CD14-positive monocyte (primary cell): ENCODE data around the gene L3MBTL4. TPM values are rescaled to one million over a fixed set of nuclear protein-coding genes. Genes with fewer than 3 reads are reported as not detected.

Experiments used
- DNase-seq, 3 donors: peaks; one replicate each; pipeline ENCODE4 v3.0.0-alpha.2; 2011 to 2022
- H2AFZ ChIP-seq: 2 replicates; pipeline ENCODE4 v1.6.0; 2012; ENCODE audit warnings: mild to moderate bottlenecking, low read depth, low read length, inconsistent platforms; ENCODE audit not compliant: insufficient read depth, poor library complexity, severe bottlenecking
- H3K27ac ChIP-seq, 2 donors: 1 replicate in 1 of 2; 2 replicates in 1 of 2; pipeline ENCODE4 v1.5.1; 2012 to 2013; ENCODE audit warnings: low read length in 2 of 2, control low read depth in 1 of 2, inconsistent platforms in 1 of 2, low read depth in 1 of 2, mild to moderate bottlenecking in 1 of 2
- H3K27me3 ChIP-seq, 2 donors: one replicate each; pipeline versions ENCODE4 v1.6.0 to v1.6.1; 2011 to 2013; ENCODE audit warnings: low read length in 2 of 2; ENCODE audit not compliant: control insufficient read depth in 2 of 2, insufficient read depth in 2 of 2
- H3K36me3 ChIP-seq, 2 donors: replicated peaks in 1 of 2; 1 replicate in 1 of 2; 2 replicates in 1 of 2; pipeline versions ENCODE4 v1.5.1 to v1.6.1; 2012 to 2013; ENCODE audit warnings: low read length in 2 of 2, control low read depth in 1 of 2, inconsistent platforms in 1 of 2, mild to moderate bottlenecking in 1 of 2; ENCODE audit not compliant: insufficient read depth in 2 of 2, control insufficient read depth in 1 of 2
- H3K4me1 ChIP-seq, 2 donors: 1 replicate in 1 of 2; 2 replicates in 1 of 2; pipeline versions ENCODE4 v1.5.1 to v1.6.1; 2012 to 2013; ENCODE audit warnings: low read length in 2 of 2, control low read depth in 1 of 2, inconsistent platforms in 1 of 2, mild to moderate bottlenecking in 1 of 2, moderate library complexity in 1 of 2; ENCODE audit not compliant: insufficient read depth in 2 of 2, control insufficient read depth in 1 of 2
- H3K4me2 ChIP-seq: replicated peaks from 2 replicates; pipeline ENCODE3; 2012; ENCODE audit warnings: low read length, moderate library complexity, mild to moderate bottlenecking; ENCODE audit not compliant: poor library complexity, severe bottlenecking; ENCODE audit errors: extremely low read depth
- H3K4me3 ChIP-seq, 3 experiments: fragments of 200-600 bp in 1 of 3; sonication (generic) in 1 of 3; replicated peaks in 1 of 3; 1 replicate in 2 of 3; 2 replicates in 1 of 3; pipeline ENCODE4 v1.5.1; 2011 to 2013; ENCODE audit warnings: low read length in 3 of 3, mild to moderate bottlenecking in 3 of 3, control low read depth in 2 of 3, low read depth in 2 of 3, inconsistent platforms in 1 of 3, moderate library complexity in 1 of 3
- H3K79me2 ChIP-seq: 2 replicates; pipeline ENCODE4 v1.6.0; 2012; ENCODE audit warnings: mild to moderate bottlenecking, control low read depth, inconsistent platforms, low read length, moderate library complexity; ENCODE audit not compliant: insufficient read depth
- H3K9ac ChIP-seq: 2 replicates; pipeline ENCODE4 v1.6.0; 2017; ENCODE audit warnings: low read length, mild to moderate bottlenecking; ENCODE audit not compliant: insufficient read depth, poor library complexity, severe bottlenecking
- H3K9me3 ChIP-seq, 2 donors: replicated peaks in 1 of 2; 1 replicate in 1 of 2; 2 replicates in 1 of 2; pipeline versions ENCODE4 v1.5.1 to v1.6.1; 2012 to 2013; ENCODE audit warnings: low read length in 2 of 2, control low read depth in 1 of 2; ENCODE audit not compliant: control insufficient read depth in 1 of 2, insufficient read depth in 1 of 2
- H4K20me1 ChIP-seq: 2 replicates; pipeline ENCODE4 v1.6.0; 2012; ENCODE audit warnings: mild to moderate bottlenecking, low read length, control low read depth, moderate library complexity; ENCODE audit not compliant: insufficient read depth
- H3K27ac Mint-ChIP-seq, 7 donors: one replicate each; pipeline ENCODE4 v1.8.0; 2020; ENCODE audit warnings: mild to moderate bottlenecking in 7 of 7, mixed read lengths in 7 of 7, moderate library complexity in 6 of 7, inconsistent platforms in 2 of 7
- H3K27me3 Mint-ChIP-seq, 3 donors: one replicate each; pipeline ENCODE4 v1.8.0; 2021 to 2022; ENCODE audit warnings: low read depth in 3 of 3, mild to moderate bottlenecking in 3 of 3, mixed read lengths in 3 of 3, moderate library complexity in 3 of 3, inconsistent platforms in 1 of 3
- H3K36me3 Mint-ChIP-seq, 2 donors: one replicate each; pipeline ENCODE4 v1.8.0; 2020; ENCODE audit warnings: mixed read lengths in 2 of 2, inconsistent platforms in 1 of 2, mild to moderate bottlenecking in 1 of 2
- H3K4me1 Mint-ChIP-seq: one replicate; pipeline ENCODE4 v1.8.0; 2020; ENCODE audit warnings: mild to moderate bottlenecking, mixed read lengths
- H3K4me3 Mint-ChIP-seq, 2 donors: one replicate each; pipeline ENCODE4 v1.8.0; 2020; ENCODE audit warnings: mild to moderate bottlenecking in 2 of 2, mixed read lengths in 2 of 2, moderate library complexity in 1 of 2
- H3K9me3 Mint-ChIP-seq, 7 donors: one replicate each; pipeline ENCODE4 v1.8.0; 2020 to 2022; ENCODE audit warnings: mixed read lengths in 7 of 7, mild to moderate bottlenecking in 6 of 7, moderate library complexity in 6 of 7, inconsistent platforms in 2 of 7
- WGBS: methylation state at CpG from one replicate; pipeline ENCODE4 v1.1.5; 2013; ENCODE audit warnings: missing lambda C conversion rate; ENCODE audit not compliant: insufficient coverage; 5-methylcytosine and 5-hydroxymethylcytosine counted together
- intact Hi-C, 2 donors: fragments of 100-400 bp; cut with micrococcal nuclease; formaldehyde crosslinking; loops; one replicate each; pipeline versions ENCODE4 v1.15.0 to v1.15.1; 2023
- polyA plus RNA-seq, 3 donors: library from polyadenylated mRNA; depleted of rRNA in 1 of 3; unstranded in 2 of 3; stranded (reverse) in 1 of 3; fragments of 300-500 nt in 2 of 3; fragments of >200 nt in 1 of 3; fragmentation: Illumina TruSeq in 2 of 3; gene quantifications; 1 replicate in 2 of 3; 2 replicates in 1 of 3; pipeline ENCODE4 v1.2.3, GENCODE V29; 2012 to 2021
- TF ChIP-seq, protein P1 (sequence below): fragments of 200-600 bp; IDR thresholded peaks from one replicate; pipeline ENCODE4 v1.8.0; 2022; ENCODE audit warnings: antibody characterized with exemption, mild to moderate bottlenecking

Gene L3MBTL4
- polyA plus RNA-seq, 3 donors = 0.55 to 1.2 (median 0.72) TPM

DNA sequence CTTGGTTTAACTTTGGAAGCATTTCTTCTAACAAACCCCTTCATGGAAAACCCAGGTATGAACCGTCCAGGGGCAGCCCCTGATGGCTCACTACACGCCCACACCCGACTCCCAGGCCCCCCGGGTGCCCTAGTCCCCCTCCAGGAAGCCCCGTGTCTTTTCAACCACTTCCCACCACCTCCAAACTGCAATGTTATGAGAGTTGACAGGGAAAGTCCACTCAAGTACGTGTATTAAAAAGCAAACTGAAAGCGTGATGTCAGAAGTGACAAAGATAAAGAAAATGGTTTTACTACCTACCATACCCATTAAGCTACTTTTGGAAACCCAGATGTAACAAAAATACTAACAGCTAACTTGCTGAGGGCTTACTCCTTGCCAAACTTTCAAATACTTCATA, 51.5 kb downstream of the L3MBTL4 start:
- 100% methylated on average over 1 of the region's 7 CpGs for WGBS
- Histone ChIP-seq H3K79me2 (no peaks in the 10 kb centered on the region), H3K9ac (no peak overlapping the region), H3K4me1 (no peaks in the 10 kb centered on the region), H3K4me3 (no peak overlapping the region), H4K20me1 (no peaks in the 10 kb centered on the region), H3K27ac (no peak overlapping the region), H2AFZ (no peak overlapping the region), H3K36me3 (no peaks in the 10 kb centered on the region), H3K9me3 (no peaks in the 10 kb centered on the region), H3K4me2 (no peak overlapping the region), H3K27me3 (no peaks in the 10 kb centered on the region)
- DNase-seq = no peak
- Mint-ChIP-seq H3K9me3 (peaks cover 0 to 5% (median 2%) of the 10 kb centered on the region in 7 donors), H3K27me3 (peaks cover 0 to 2% (median 0%) of the 10 kb centered on the region in 3 donors), H3K4me1 (peaks cover 3% of the 10 kb centered on the region), H3K36me3 (no peaks in the 10 kb centered on the region), H3K27ac (no peak overlapping the region), H3K4me3 (no peak overlapping the region)
- intact Hi-C loops = no loop called here
- TF ChIP-seq, protein P1, sequence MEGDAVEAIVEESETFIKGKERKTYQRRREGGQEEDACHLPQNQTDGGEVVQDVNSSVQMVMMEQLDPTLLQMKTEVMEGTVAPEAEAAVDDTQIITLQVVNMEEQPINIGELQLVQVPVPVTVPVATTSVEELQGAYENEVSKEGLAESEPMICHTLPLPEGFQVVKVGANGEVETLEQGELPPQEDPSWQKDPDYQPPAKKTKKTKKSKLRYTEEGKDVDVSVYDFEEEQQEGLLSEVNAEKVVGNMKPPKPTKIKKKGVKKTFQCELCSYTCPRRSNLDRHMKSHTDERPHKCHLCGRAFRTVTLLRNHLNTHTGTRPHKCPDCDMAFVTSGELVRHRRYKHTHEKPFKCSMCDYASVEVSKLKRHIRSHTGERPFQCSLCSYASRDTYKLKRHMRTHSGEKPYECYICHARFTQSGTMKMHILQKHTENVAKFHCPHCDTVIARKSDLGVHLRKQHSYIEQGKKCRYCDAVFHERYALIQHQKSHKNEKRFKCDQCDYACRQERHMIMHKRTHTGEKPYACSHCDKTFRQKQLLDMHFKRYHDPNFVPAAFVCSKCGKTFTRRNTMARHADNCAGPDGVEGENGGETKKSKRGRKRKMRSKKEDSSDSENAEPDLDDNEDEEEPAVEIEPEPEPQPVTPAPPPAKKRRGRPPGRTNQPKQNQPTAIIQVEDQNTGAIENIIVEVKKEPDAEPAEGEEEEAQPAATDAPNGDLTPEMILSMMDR = no peak

DNA sequence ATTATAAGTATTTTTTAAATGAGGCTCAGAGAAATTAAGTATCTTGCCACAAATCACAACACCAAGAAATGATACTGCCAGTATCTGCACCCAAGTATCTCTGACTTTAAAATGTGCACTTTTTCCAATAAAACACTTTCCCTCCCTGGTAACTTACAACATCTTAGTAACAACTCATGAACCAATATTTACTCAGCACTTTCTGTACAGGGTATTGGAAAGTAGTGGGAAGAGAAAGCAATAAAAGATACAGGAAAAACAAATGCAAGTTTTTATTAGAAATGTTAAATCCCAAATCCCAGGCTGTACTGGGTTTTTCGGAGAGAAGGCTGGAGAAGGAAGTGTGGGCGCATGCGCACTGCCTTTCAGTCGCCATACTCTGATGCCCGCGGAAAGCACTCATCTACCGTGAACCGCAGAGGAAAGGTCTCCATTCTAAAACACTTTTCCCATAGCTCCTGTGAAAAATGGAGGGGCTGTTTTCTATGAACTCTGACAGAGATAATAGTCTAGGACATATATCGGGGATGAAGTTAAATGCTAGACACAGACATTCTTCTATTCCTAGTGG, 52.1 kb downstream of the L3MBTL4 start:
- Histone ChIP-seq H3K9me3 (no peaks in the 10 kb centered on the region), H3K79me2 (no peaks in the 10 kb centered on the region), H3K4me2 (no peak overlapping the region), H3K36me3 (no peaks in the 10 kb centered on the region), H3K4me1 (no peaks in the 10 kb centered on the region), H3K4me3 (no peak overlapping the region), H3K27me3 (no peaks in the 10 kb centered on the region), H3K27ac (no peak overlapping the region), H2AFZ (no peak overlapping the region), H4K20me1 (no peaks in the 10 kb centered on the region), H3K9ac (no peak overlapping the region)
- Mint-ChIP-seq H3K36me3 (no peaks in the 10 kb centered on the region), H3K27ac (no peak overlapping the region), H3K4me3 (no peak overlapping the region), H3K4me1 (peaks cover 3% of the 10 kb centered on the region), H3K9me3 (peaks cover 0 to 5% (median 2%) of the 10 kb centered on the region in 7 donors), H3K27me3 (peaks cover 0 to 2% (median 0%) of the 10 kb centered on the region in 3 donors)
- no peak for DNase-seq
- TF ChIP-seq, protein P1 = no peak
- intact Hi-C loops = no loop called here
- WGBS = 90% methylated on average over 2 of the region's 9 CpGs
